Liver (tissue), 9 donors: ENCODE data around the gene OR2AE1. TPM values are rescaled to one million over a fixed set of nuclear protein-coding genes. Genes with fewer than 3 reads are reported as not detected.

Experiments used
- DNase-seq: peaks from one replicate; pipeline ENCODE4 v3.0.0-alpha.2; 2017; ENCODE audit warnings: low spot score
- H3K27ac ChIP-seq, 2 donors: one replicate each; pipeline ENCODE4 v1.7.0; 2013; ENCODE audit warnings: inconsistent platforms in 2 of 2, low read length in 2 of 2, control low read depth in 1 of 2, low read depth in 1 of 2, mild to moderate bottlenecking in 1 of 2
- H3K27me3 ChIP-seq, 4 donors: one replicate each; pipeline versions ENCODE4 v1.6.1 to v1.7.0; 2013; ENCODE audit warnings: low read length in 3 of 4, inconsistent platforms in 1 of 4, mild to moderate bottlenecking in 1 of 4, moderate library complexity in 1 of 4; ENCODE audit not compliant: control insufficient read depth in 4 of 4, insufficient read depth in 4 of 4
- H3K36me3 ChIP-seq, 4 donors: one replicate each; pipeline versions ENCODE4 v1.6.1 to v1.7.0; 2013; ENCODE audit warnings: low read length in 3 of 4, mild to moderate bottlenecking in 3 of 4, low read depth in 1 of 4, moderate library complexity in 1 of 4; ENCODE audit not compliant: control insufficient read depth in 4 of 4, insufficient read depth in 3 of 4
- H3K4me1 ChIP-seq, 4 donors: one replicate each; pipeline versions ENCODE4 v1.6.1 to v1.7.0; 2013; ENCODE audit warnings: low read length in 3 of 4, mild to moderate bottlenecking in 3 of 4, moderate library complexity in 1 of 4; ENCODE audit not compliant: control insufficient read depth in 4 of 4, insufficient read depth in 4 of 4
- H3K4me3 ChIP-seq, 3 donors: one replicate each; pipeline versions ENCODE4 v1.6.1 to v1.7.0; 2013; ENCODE audit warnings: low read length in 3 of 3, control low read depth in 1 of 3, low read depth in 1 of 3, mild to moderate bottlenecking in 1 of 3
- H3K9ac ChIP-seq, 2 donors: one replicate each; pipeline ENCODE4 v1.7.0; 2013; ENCODE audit warnings: low read length in 2 of 2, mild to moderate bottlenecking in 2 of 2, moderate library complexity in 2 of 2, control low read depth in 1 of 2, low read depth in 1 of 2
- H3K9me3 ChIP-seq, 4 donors: one replicate each; pipeline versions ENCODE4 v1.6.1 to v1.7.0; 2013; ENCODE audit warnings: low read length in 3 of 4; ENCODE audit not compliant: control insufficient read depth in 4 of 4
- ATF3 ChIP-seq: IDR thresholded peaks from 2 replicates; pipeline ENCODE4 v1.6.1; 2016; ENCODE audit warnings: antibody characterized with exemption
- EGR1 ChIP-seq, 2 donors: IDR thresholded peaks; 2 replicates each; pipeline ENCODE4 v1.6.1; 2016 to 2018; ENCODE audit warnings: antibody characterized with exemption in 2 of 2, low read depth in 2 of 2
- GABPA ChIP-seq, 2 donors: IDR thresholded peaks in 1 of 2; conservative IDR thresholded peaks in 1 of 2; 2 replicates each; pipeline ENCODE4 v1.6.1; 2016; ENCODE audit warnings: antibody characterized with exemption in 2 of 2, mild to moderate bottlenecking in 1 of 2, moderate library complexity in 1 of 2
- HNF4A ChIP-seq, 2 donors: conservative IDR thresholded peaks; 2 replicates each; pipeline ENCODE4 v1.6.1; 2016; ENCODE audit warnings: antibody characterized with exemption in 2 of 2, mild to moderate bottlenecking in 2 of 2
- HNF4G ChIP-seq: IDR thresholded peaks from 2 replicates; pipeline ENCODE4 v1.6.1; 2016; ENCODE audit warnings: antibody characterized with exemption
- JUND ChIP-seq, 2 donors: IDR thresholded peaks; 2 replicates each; pipeline ENCODE4 v1.6.1; 2016; ENCODE audit warnings: antibody characterized with exemption in 2 of 2
- NR2F2 ChIP-seq: IDR thresholded peaks from 2 replicates; pipeline ENCODE4 v1.6.1; 2016; ENCODE audit warnings: antibody characterized with exemption
- REST ChIP-seq: IDR thresholded peaks from 2 replicates; pipeline ENCODE4 v1.6.1; 2016; ENCODE audit warnings: antibody characterized with exemption, mild to moderate bottlenecking
- RXRA ChIP-seq, 2 donors: IDR thresholded peaks; 2 replicates each; pipeline ENCODE4 v1.6.1; 2017 to 2018; ENCODE audit warnings: antibody characterized with exemption in 2 of 2, mild to moderate bottlenecking in 1 of 2
- SP1 ChIP-seq: IDR thresholded peaks from 2 replicates; pipeline ENCODE4 v1.6.1; 2018; ENCODE audit warnings: antibody characterized with exemption, mild to moderate bottlenecking
- TAF1 ChIP-seq: conservative IDR thresholded peaks from 2 replicates; pipeline ENCODE4 v1.6.1; 2016; ENCODE audit warnings: antibody characterized with exemption, mild to moderate bottlenecking
- ZBTB33 ChIP-seq: IDR thresholded peaks from 2 replicates; pipeline ENCODE4 v1.6.1; 2016; ENCODE audit warnings: antibody characterized with exemption
- WGBS: extraction: QIAGEN DNeasy Blood & Tissue Kit; methylation state at CpG from one replicate; pipeline ENCODE4 v1.1.7; 2013; 5-methylcytosine and 5-hydroxymethylcytosine counted together
- polyA plus RNA-seq, 2 donors: library from polyadenylated mRNA; stranded (reverse) in 1 of 2; unstranded in 1 of 2; fragments of 200-250 nt in 1 of 2; fragments of >200 nt in 1 of 2; fragmentation: Nextera tagmentation in 1 of 2; extraction: Ambion mirVana in 1 of 2; gene quantifications; one replicate each; pipeline versions ENCODE4 v1.2.1 to v1.2.3, GENCODE V29; 2013 to 2015
- total RNA-seq, 2 donors: library from RNA; depleted of rRNA; stranded (reverse); fragments of >200 nt; gene quantifications; one replicate each; pipeline ENCODE4 v1.2.3, GENCODE V29; 2014
- TF ChIP-seq, protein P1 (sequence below): IDR thresholded peaks from 2 replicates; pipeline ENCODE4 v1.6.1; 2016; ENCODE audit warnings: antibody characterized with exemption
- TF ChIP-seq, protein P2 (sequence below): fragments of 150-350 bp; IDR thresholded peaks from 2 replicates; pipeline ENCODE4 v1.5.1; 2017; ENCODE audit warnings: improper control_type of control experiment, low read depth, low read length; ENCODE audit not compliant: missing input control
- donor health status: healthy.
- donor health status: healthy.
- donor health status: healthy.
- donor health status: healthy.
- donor health status: healthy.

OR2AE1 gene
- total and polyA plus RNA-seq, 4 donors, result 0.25 TPM; not detected in 3

- Histone ChIP-seq H3K36me3 (peaks cover 3 to 66% (median 25%) of the 10 kb centered on the region in 4 donors), H3K4me3 (no peak overlapping the region), H3K27me3 (no peaks in the 10 kb centered on the region), H3K27ac (no peak overlapping the region), H3K9me3 (no peaks in the 10 kb centered on the region), H3K9ac (no peak overlapping the region), H3K4me1 (no peaks in the 10 kb centered on the region)
- TF ChIP-seq EGR1 (IDR thresholded peaks at IDR 0.05; ENCODE audit: low read depth in 2 of 2), result no peak
- TF ChIP-seq NR2F2, result no peak
- no peak for TF ChIP-seq REST
- no peak for TF ChIP-seq JUND (IDR thresholded peaks at IDR 0.05)
- no peak for TF ChIP-seq TAF1
- TF ChIP-seq GABPA (IDR thresholded peaks at IDR 0.05 in 1 of 2, conservative IDR thresholded peaks at IDR 0.05 in 1 of 2), result no peak
- TF ChIP-seq HNF4A (conservative IDR thresholded peaks at IDR 0.05), result no peak
- no peak for TF ChIP-seq SP1
- TF ChIP-seq HNF4G, result no peak
- TF ChIP-seq, protein P1, sequence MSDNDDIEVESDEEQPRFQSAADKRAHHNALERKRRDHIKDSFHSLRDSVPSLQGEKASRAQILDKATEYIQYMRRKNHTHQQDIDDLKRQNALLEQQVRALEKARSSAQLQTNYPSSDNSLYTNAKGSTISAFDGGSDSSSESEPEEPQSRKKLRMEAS, result no peak
- TF ChIP-seq, protein P2, sequence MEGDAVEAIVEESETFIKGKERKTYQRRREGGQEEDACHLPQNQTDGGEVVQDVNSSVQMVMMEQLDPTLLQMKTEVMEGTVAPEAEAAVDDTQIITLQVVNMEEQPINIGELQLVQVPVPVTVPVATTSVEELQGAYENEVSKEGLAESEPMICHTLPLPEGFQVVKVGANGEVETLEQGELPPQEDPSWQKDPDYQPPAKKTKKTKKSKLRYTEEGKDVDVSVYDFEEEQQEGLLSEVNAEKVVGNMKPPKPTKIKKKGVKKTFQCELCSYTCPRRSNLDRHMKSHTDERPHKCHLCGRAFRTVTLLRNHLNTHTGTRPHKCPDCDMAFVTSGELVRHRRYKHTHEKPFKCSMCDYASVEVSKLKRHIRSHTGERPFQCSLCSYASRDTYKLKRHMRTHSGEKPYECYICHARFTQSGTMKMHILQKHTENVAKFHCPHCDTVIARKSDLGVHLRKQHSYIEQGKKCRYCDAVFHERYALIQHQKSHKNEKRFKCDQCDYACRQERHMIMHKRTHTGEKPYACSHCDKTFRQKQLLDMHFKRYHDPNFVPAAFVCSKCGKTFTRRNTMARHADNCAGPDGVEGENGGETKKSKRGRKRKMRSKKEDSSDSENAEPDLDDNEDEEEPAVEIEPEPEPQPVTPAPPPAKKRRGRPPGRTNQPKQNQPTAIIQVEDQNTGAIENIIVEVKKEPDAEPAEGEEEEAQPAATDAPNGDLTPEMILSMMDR, result no peak
- no peak for TF ChIP-seq RXRA (IDR thresholded peaks at IDR 0.05)
- TF ChIP-seq ZBTB33, result no peak
- no peak for TF ChIP-seq ATF3
- no peak for DNase-seq
- 81% methylated on average over 2 of the region's 2 CpGs for WGBS
Measured at GRCh38 chr7:99863847-99864440, 12.9 kb downstream of the OR2AE1 start.
